ENCODE measurements around the gene CASD1.

Gene CASD1

DNA sequence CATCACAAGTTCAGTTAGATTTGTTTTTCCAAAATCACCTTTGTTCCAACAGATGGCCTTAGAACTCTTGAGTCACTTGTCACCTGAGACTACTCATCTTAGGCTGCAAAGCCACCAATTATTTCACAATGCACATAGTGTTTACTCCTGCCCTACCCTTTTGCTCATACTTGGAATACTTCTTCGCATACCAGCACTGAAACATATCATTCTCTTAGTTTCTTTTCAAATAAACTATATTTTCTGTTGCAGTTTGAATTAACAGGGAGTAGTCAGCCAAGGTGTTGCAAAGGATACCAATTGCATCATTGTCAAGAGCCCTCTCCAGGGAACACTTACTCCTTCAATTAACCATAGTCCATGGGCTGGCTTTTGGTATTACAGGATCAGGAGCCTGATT lies 71.0 kb downstream of the CASD1 start:
- DNase-seq (ENCODE audit: low read depth), result peak; percentile 24

DNA sequence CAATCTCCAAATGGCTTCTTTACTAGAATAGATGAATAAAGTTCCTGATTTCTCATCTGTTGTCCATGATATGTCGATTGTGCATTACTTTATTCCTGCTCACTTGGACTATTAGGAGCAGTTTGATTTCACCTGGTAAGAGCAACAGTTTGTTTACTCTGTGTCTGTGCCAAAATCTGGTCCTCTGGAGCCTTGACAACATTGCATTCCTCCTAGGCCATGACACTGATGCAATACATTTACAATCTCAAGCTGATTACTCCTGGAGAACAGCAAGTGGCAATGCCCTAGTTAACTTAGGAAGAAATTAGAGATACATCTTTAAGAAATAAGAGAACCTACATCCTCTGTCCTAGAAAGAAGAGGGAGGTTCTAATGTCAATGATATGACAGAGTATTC lies 74.5 kb downstream of the CASD1 start:
- DNase-seq (ENCODE audit: low read depth), result no peak

DNA sequence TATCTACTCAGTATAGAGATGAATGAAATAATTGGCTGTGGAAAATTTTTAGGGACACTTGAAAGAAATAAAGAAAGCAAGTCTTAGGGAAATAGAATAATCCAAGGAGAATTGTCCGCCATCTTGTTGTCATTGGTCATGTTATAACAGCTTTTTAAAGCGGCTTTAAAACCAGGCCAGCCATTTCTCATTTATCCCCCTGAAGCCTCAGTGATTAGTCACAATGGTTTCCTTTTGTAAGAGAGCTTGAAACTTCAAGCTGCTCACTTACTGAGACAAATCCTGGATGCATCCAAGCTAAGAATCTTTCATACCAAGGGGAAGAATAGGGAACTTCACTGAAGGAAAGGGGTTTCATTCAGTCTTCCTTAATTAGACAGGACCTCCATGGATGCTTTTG lies 78.5 kb downstream of the CASD1 start:
- no peak for DNase-seq (ENCODE audit: low read depth)

DNA sequence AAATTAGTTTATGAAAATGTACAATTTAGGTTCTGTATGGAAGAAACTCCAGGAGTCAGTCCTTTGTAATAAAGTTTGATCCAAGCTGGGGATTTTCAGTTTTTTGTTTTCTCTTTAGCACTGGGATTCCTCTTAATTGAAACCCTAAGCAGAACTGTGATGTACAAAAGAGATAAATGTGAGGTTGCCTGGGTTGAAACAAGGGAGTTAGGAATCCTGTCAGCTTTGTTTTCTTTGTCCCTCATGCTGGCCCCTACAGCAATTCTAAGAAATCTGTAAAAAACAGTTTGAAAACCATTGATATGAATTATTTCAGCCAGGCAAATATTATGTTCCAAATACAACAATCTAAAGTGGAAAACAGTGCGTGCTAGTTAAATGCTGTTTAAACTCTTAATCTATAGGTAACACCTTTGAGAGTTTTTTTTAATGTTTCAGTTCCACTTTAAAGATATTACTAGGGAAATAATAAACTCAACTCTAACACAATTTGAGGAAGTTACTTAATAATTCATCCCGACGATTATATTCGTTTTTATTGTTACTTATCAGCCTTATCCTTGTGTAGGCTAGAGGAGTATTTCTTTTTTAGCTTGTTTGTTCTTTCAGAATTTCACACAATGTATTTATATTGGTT lies 81.0 kb downstream of the CASD1 start:
- no peak for DNase-seq (ENCODE audit: low read depth)

DNA sequence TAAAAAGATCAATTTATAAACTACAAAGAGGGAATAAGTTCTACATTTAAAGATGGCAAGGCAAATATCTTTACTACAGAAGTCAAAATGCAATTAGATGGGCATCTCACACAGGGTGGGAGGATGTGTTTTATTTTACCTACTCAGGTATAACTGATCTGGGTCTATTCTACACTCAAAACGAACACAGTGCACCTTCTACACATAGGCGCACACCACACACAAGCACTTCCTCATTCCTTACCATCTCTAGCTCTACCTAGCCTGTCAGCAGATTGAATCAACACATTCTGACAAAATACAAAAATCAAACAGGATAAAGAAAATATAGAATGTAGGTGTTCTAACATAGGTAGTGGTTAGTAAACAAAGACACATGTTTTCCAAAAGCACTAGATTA lies 81.6 kb downstream of the CASD1 start:
- DNase-seq (ENCODE audit: low read depth), result no peak

DNA sequence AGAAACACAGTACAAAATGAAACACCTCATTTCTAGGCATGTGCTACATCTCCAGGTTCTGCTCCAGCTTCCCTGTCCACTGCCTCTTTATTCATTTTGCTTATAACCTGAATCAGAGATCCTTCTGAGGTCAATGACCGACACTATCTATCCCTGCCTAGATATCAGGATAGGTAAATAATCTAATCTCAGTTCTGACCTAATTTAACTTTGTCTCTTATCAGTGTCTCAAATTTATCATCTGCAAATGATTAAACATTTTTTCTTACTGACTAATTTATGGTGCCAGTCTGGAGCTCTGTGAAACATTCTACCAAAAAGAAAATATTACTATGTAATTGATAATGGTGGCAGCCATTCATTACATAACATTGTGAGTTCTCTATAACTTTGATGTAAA lies 85.3 kb downstream of the CASD1 start:
- no peak for DNase-seq (ENCODE audit: low read depth)

DNA sequence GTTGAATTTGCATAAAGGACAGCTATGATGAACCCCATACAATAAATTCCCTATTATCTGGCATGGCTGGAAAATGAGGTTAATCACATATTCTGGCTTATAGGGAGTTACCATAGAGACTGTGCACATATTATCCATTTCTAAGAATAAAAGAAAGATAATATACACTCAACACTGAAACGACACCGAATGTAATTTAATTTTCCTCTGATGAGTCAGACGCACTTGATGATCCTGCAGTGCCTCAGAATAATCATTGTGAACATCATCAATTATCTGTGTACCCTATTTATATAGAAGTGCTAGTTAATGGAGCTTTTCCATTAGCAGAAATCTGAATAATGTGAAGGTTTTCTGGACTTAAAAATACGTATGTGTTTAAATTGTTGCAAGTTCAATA lies 86.1 kb downstream of the CASD1 start:
- no peak for DNase-seq (ENCODE audit: low read depth)

DNA sequence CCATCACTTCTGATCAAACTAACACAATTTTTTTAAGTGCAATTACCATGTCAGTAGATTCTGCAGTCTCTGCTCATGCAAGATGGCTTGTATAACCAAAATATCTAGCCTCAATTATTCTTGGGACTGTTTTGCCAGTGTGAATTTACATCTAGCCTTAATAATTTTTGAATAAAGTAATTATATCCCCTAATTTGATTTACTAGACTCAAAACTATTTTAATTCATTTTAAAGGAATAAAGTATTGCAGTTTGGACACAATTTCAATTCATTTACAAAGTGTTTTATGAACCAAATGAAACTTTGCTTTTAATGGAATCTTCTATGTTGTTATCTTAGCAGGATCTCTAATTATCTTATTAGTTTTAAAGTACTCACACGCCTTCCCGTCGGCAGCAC lies 90.7 kb downstream of the CASD1 start:
- no peak for DNase-seq (ENCODE audit: low read depth)

DNA sequence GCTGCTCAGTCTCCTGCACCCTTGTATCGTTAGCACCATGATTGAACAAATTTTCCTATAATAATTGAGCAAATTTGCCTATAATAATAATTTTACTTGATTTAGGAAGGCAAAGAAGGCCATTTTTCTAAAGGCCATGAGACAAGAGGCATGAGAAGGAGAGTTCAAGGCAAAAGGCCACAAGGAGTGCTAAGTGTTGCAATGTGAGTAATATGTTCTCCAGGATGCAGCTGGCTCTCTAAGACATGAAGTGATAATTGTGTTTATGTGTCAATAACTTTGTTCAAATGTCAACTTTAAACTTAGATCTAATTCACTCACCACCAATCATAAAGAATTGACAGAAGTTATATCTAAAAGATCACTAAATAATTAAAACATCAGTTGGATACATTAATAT lies 92.6 kb downstream of the CASD1 start:
- no peak for DNase-seq (ENCODE audit: low read depth)

DNA sequence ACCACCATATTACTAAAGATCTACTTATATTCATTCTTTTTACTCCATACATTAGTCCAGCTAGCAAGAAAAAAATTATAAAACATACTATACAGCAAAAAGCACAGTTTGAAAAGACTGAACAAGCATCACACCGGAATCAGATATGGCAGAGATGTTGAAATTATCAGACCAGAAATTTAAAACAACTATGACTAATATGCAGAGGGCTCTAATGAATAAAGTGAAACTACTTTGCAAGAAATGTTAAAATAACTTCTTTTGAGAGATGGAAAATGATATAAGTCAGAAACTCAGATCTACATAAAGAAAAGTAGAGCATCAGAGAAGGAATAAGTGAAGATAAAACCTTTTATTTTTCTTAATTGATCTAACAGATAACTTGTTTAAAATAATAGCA lies 95.4 kb downstream of the CASD1 start:
- no peak for DNase-seq (ENCODE audit: low read depth)

All from GM04503 (cell line).